Mucosa of descending colon (tissue), 3 donors: ENCODE data around the gene RWDD4. TPM values are rescaled to one million over a fixed set of nuclear protein-coding genes. Genes with fewer than 3 reads are reported as not detected.

Source experiments
- ATAC-seq: fragments of 200-7000 bp; cut with Tn5 transposase; one replicate; pipeline ENCODE4 v1.9.1; 2020; ENCODE audit warnings: mild to moderate bottlenecking, moderate library complexity
- DNase-seq, 3 donors: peaks; one replicate each; pipeline ENCODE4 v3.0.0-alpha.2; 2020
- H3K36me3 ChIP-seq: fragments of 200-600 bp; one replicate; pipeline ENCODE4 v1.8.0; 2021; ENCODE audit warnings: low read depth, mild to moderate bottlenecking
- H3K4me1 ChIP-seq: fragments of 200-600 bp; one replicate; pipeline ENCODE4 v1.8.0; 2021; ENCODE audit warnings: low read depth, mild to moderate bottlenecking
- H3K4me3 ChIP-seq: fragments of 200-600 bp; one replicate; pipeline ENCODE4 v1.8.0; 2021; ENCODE audit warnings: mild to moderate bottlenecking
- H3K9me3 ChIP-seq: fragments of 200-600 bp; one replicate; pipeline ENCODE4 v1.8.0; 2021; ENCODE audit warnings: mild to moderate bottlenecking
- intact Hi-C, 2 donors: fragments of 100-400 bp; cut with DNase I in 1 of 2; cut with micrococcal nuclease in 1 of 2; formaldehyde crosslinking; loops; one replicate each; pipeline versions ENCODE4 v1.11.0 to v1.11.1; 2022; cut with DNase I, micrococcal nuclease
- total RNA-seq, 3 donors: library from RNA; stranded (reverse); fragmentation: NEBNext Ultra II Directional in 2 of 3; extraction: Animal tissue kit (Norgen Biotek cat#: 25700) in 2 of 3; gene quantifications; one replicate each; pipeline versions ENCODE4 v1.2.1 to v1.2.4, GENCODE V29; 2021 to 2023
- TF ChIP-seq, protein P1 (sequence below): fragments of 200-600 bp; IDR thresholded peaks from one replicate; pipeline ENCODE4 v1.8.0; 2022; ENCODE audit warnings: antibody characterized with exemption, mild to moderate bottlenecking
- donor health status: DM: no; HTN: no; CAD: no; lungs with moderate emphysema.
- donor health status: DM: no; HTN: no; CAD: no.
- donor health status: DM: no; HTN: yes; CAD: no.

Gene RWDD4
- total RNA-seq, 3 donors from 2014 or later: 14.7 to 18.6 (median 15.0) TPM

DNA sequence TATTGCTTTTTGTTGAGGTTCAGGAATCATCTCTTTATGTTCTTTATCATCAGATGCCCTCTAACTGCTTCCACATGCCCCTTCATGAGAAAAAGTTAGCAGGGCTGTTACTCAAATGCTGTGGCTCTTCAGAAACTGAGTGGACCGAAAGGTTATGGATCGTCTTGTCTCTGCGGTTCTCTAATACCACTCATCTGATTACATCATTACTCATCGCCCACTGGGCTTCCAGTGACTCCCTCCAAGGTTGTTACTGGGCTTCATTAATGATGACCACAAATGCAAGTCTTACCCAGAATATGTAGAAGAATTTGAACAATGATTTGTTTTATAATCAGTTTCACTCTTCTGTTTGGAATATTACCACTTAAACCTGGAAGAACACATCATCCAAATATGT, 67.7 kb downstream of the RWDD4 start:
- Histone ChIP-seq H3K36me3 (no peaks in the 10 kb centered on the region), H3K9me3 (no peaks in the 10 kb centered on the region), H3K4me3 (no peak overlapping the region), H3K4me1 (no peaks in the 10 kb centered on the region)
- ATAC-seq: no peak
- TF ChIP-seq, protein P1, sequence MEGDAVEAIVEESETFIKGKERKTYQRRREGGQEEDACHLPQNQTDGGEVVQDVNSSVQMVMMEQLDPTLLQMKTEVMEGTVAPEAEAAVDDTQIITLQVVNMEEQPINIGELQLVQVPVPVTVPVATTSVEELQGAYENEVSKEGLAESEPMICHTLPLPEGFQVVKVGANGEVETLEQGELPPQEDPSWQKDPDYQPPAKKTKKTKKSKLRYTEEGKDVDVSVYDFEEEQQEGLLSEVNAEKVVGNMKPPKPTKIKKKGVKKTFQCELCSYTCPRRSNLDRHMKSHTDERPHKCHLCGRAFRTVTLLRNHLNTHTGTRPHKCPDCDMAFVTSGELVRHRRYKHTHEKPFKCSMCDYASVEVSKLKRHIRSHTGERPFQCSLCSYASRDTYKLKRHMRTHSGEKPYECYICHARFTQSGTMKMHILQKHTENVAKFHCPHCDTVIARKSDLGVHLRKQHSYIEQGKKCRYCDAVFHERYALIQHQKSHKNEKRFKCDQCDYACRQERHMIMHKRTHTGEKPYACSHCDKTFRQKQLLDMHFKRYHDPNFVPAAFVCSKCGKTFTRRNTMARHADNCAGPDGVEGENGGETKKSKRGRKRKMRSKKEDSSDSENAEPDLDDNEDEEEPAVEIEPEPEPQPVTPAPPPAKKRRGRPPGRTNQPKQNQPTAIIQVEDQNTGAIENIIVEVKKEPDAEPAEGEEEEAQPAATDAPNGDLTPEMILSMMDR: no peak
- no peak for DNase-seq
- intact Hi-C loops: no loop called here

Other genes with a start within 250 kb of the RWDD4 start
- 10 to 100 TPM; 16.2 to 20.4 (median 18.9) TPM for gene CDKN2AIP, start 214.5 kb downstream of the RWDD4 start, total RNA-seq
- gene ING2, start 154.1 kb downstream of the RWDD4 start, total RNA-seq: 10 to 100 TPM in 2 of 3 donors, 1 to 10 TPM in 1; 9.9 to 12.5 (median 11.9) TPM
- 10 to 100 TPM; 27.7 to 35.8 (median 34.3) TPM for gene TRAPPC11, start 108 bp upstream of the RWDD4 start, total RNA-seq
- gene STOX2, start 246.1 kb upstream of the RWDD4 start, total RNA-seq: 10 to 100 TPM in 1 of 3 donors, 1 to 10 TPM in 2; 2.7 to 10.9 (median 4.3) TPM